ENCODE data around the gene SDHAF3. TPM values are rescaled to one million over a fixed set of nuclear protein-coding genes. Genes with fewer than 3 reads are reported as not detected.

SDHAF3 gene
- total and polyA plus RNA-seq, 10 donors = 5.1 to 18.7 (median 12.0) TPM

DNA sequence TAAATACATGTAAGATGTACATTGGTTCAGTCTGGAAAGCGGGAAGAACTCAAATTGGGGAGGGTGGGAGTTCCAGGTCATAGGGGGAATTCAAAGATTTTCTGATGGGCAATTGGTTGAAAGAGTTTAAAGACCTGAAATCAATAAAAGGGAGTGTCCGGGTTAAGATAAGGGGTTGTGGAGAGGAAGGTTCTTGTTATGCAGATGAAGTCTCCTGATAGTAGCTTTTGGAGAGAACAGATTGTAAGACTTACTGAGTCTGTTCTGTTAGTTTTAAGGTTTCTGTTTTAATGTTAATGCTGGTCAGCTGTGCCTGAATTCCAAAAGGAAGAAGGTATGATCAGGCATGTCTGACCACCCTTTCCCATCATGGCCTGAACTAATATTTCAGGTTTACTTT lies 48.8 kb downstream of the SDHAF3 start:
- no peak for DNase-seq
- intact Hi-C loops (cut with DNase I; ENCODE audit: low total_unique reads) = no loop called here
- Histone ChIP-seq H3K9me3 (peaks cover 0 to 16% (median 0%) of the 10 kb centered on the region in 8 donors), H3K27me3 (replicated peaks in 1 of 7) (no peaks in the 10 kb centered on the region), H3K4me1 (no peaks in the 10 kb centered on the region), H3K27ac (no peak overlapping the region), H3K36me3 (peaks cover 0 to 17% (median 0%) of the 10 kb centered on the region in 6 donors), H3K4me3 (no peak overlapping the region)
- WGBS, 5 donors = 91 to 100% (median 98%) methylated on average over 2 of the region's 2 CpGs
- TF ChIP-seq POLR2A (IDR thresholded peaks at IDR 0.05) (no peak), POLR2AphosphoS5 (IDR thresholded peaks at IDR 0.05) (no peak)
- TF ChIP-seq, protein P1, sequence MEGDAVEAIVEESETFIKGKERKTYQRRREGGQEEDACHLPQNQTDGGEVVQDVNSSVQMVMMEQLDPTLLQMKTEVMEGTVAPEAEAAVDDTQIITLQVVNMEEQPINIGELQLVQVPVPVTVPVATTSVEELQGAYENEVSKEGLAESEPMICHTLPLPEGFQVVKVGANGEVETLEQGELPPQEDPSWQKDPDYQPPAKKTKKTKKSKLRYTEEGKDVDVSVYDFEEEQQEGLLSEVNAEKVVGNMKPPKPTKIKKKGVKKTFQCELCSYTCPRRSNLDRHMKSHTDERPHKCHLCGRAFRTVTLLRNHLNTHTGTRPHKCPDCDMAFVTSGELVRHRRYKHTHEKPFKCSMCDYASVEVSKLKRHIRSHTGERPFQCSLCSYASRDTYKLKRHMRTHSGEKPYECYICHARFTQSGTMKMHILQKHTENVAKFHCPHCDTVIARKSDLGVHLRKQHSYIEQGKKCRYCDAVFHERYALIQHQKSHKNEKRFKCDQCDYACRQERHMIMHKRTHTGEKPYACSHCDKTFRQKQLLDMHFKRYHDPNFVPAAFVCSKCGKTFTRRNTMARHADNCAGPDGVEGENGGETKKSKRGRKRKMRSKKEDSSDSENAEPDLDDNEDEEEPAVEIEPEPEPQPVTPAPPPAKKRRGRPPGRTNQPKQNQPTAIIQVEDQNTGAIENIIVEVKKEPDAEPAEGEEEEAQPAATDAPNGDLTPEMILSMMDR (IDR thresholded peaks at IDR 0.05 in 8 of 11, conservative IDR thresholded peaks at IDR 0.05 in 3 of 11) = no peak

DNA sequence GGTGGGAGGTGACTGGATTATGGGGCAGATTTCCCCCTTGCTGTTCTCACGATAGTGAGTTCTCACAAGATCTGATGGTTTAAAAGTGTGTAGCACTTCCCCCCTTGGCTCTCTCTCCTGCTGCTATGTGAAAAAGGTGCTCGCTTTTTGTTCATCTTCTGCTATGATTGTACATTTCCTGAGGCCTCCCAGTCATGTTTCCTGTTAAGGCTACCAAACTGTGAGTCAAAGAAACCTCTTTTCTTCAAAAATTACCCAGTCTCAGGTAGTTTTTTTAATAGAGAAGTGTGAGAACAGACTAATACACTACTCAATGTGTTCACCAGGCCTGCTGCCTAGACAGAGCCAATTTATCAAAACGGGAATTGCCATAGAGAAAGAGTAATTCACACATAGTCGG lies 49.7 kb downstream of the SDHAF3 start:
- TF ChIP-seq POLR2A (IDR thresholded peaks at IDR 0.05) = no peak
- TF ChIP-seq, protein P1 (IDR thresholded peaks at IDR 0.05 in 8 of 11, conservative IDR thresholded peaks at IDR 0.05 in 3 of 11) = no peak
- no peak for TF ChIP-seq POLR2AphosphoS5 (IDR thresholded peaks at IDR 0.05)
- Histone ChIP-seq H3K9me3 (peaks cover 0 to 12% (median 0%) of the 10 kb centered on the region in 8 donors), H3K36me3 (peaks cover 0 to 13% (median 0%) of the 10 kb centered on the region in 6 donors), H3K4me3 (no peak overlapping the region), H3K27ac (no peak overlapping the region), H3K4me1 (no peaks in the 10 kb centered on the region), H3K27me3 (replicated peaks in 1 of 7) (no peaks in the 10 kb centered on the region)
- WGBS, 5 donors = 83 to 92% (median 84%) methylated on average over 4 of the region's 4 CpGs
- intact Hi-C loops (cut with DNase I; ENCODE audit: low total_unique reads) = no loop called here
- DNase-seq = no peak

DNA sequence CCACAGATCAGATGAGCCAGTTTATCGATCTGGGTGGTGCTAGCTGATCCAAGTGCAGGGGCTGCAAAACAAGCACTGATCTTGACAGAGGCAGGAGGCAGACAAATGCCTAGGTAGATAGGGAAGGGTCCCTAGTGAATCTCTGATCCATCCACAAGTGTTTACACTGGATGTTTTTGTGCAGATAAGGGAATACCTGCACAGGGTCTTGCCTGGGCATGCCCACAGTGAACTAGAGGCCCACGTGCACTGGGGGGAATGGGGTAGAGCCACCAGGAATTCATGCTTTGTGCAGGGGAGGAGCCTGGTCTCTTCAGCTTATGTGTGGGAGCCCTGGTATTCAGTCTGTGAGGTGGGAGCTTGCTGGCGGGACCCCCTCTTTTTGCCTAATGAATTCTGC lies 50.3 kb downstream of the SDHAF3 start:
- DNase-seq = no peak
- Histone ChIP-seq H3K4me1 (no peaks in the 10 kb centered on the region), H3K27me3 (replicated peaks in 1 of 7) (no peaks in the 10 kb centered on the region), H3K9me3 (peaks cover 0 to 12% (median 0%) of the 10 kb centered on the region in 8 donors), H3K36me3 (peaks cover 0 to 13% (median 0%) of the 10 kb centered on the region in 6 donors), H3K27ac (no peak overlapping the region), H3K4me3 (no peak overlapping the region)
- intact Hi-C loops (cut with DNase I; ENCODE audit: low total_unique reads) = no loop called here
- TF ChIP-seq POLR2AphosphoS5 (IDR thresholded peaks at IDR 0.05) (no peak), POLR2A (IDR thresholded peaks at IDR 0.05) (no peak)
- TF ChIP-seq, protein P1 (IDR thresholded peaks at IDR 0.05 in 8 of 11, conservative IDR thresholded peaks at IDR 0.05 in 3 of 11) = no peak
- WGBS, 5 donors = 62 to 96% (median 83%) methylated on average over 2 to 3 of the region's 3 CpGs

DNA sequence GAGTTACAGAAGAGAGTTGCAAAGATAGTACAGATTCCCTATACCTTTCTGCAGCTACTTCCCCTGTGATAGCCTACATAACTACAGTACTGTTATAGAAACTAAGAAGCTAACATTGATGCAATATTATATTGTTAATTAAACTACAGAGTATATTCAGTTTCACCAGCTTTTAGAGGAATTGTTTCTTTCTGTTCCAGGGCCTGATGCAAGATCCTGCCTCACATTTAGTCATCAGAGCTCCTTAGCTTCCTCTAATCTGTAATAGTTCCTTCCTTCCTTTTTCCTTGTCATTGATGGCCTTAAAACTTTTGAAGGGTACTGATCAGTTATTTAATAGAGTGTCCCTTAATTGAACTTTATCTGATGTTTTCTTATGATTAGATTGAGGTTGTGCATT lies 56.8 kb downstream of the SDHAF3 start:
- DNase-seq = no peak
- TF ChIP-seq, protein P1 (IDR thresholded peaks at IDR 0.05 in 8 of 11, conservative IDR thresholded peaks at IDR 0.05 in 3 of 11) = no peak
- TF ChIP-seq POLR2A (IDR thresholded peaks at IDR 0.05) (no peak), POLR2AphosphoS5 (IDR thresholded peaks at IDR 0.05) (no peak)
- intact Hi-C loops (cut with DNase I; ENCODE audit: low total_unique reads) = no loop called here

More for the DNA sequence above, 56.8 kb downstream of the SDHAF3 start:
- H3K9me3 ChIP-seq = no peaks in the 10 kb centered on the region
- H3K4me3 ChIP-seq = no peak overlapping the region
- no peaks in the 10 kb centered on the region for H3K36me3 ChIP-seq
- peak overlapping the region in 5 of 8 donors; percentile 23 to 69 (median 62) for H3K27ac ChIP-seq
- peaks cover 0 to 16% (median 4%) of the 10 kb centered on the region in 6 donors for H3K4me1 ChIP-seq
- H3K27me3 ChIP-seq (replicated peaks in 1 of 7) = no peaks in the 10 kb centered on the region
